ENCODE results near the gene ARNT2.

- TF ChIP-seq CTCF (IDR thresholded peaks at IDR 0.05) (no peak), POLR2A (IDR thresholded peaks at IDR 0.05) (no peak)
Observed at GRCh38 chr15:80484333-80484864, 80.2 kb downstream of the ARNT2 start.
